GM23338 (cell line): ENCODE data around the gene PIWIL4. TPM values are rescaled to one million over a fixed set of nuclear protein-coding genes. Genes with fewer than 3 reads are reported as not detected.

Experiments used
- ATAC-seq: fragments of 200-7000 bp; cut with Tn5 transposase; 3 replicates; pipeline ENCODE4 v1.9.1; 2020
- DNase-seq: peaks from one replicate; pipeline ENCODE4 v3.0.0-alpha.2; 2015; ENCODE audit warnings: low spot score
- H2AFZ ChIP-seq: fragments of 200-600 bp; sonication (generic); 2 replicates; pipeline ENCODE4 v1.8.0; 2016; ENCODE audit warnings: antibody characterized with exemption, mild to moderate bottlenecking, moderate library complexity
- H3F3A ChIP-seq: fragments of 200-600 bp; sonication (generic); replicated peaks from 2 replicates; pipeline ENCODE4 v1.8.0; 2017; ENCODE audit warnings: antibody characterized with exemption, mixed run types, low read depth
- H3K27ac ChIP-seq: fragments of 200-600 bp; sonication (generic); 2 replicates; pipeline ENCODE4 v1.6.1; 2016; ENCODE audit warnings: low read depth
- H3K27me3 ChIP-seq: fragments of 200-600 bp; sonication (generic); 2 replicates; pipeline ENCODE4 v1.8.0; 2016; ENCODE audit warnings: mild to moderate bottlenecking, mixed run types, moderate library complexity; ENCODE audit not compliant: insufficient read depth
- H3K36me3 ChIP-seq: fragments of 200-600 bp; sonication (generic); 2 replicates; pipeline ENCODE4 v1.8.0; 2016; ENCODE audit warnings: mild to moderate bottlenecking; ENCODE audit not compliant: insufficient read depth
- H3K4me1 ChIP-seq: fragments of 200-600 bp; sonication (generic); 2 replicates; pipeline ENCODE4 v1.8.0; 2016; ENCODE audit warnings: mild to moderate bottlenecking, moderate library complexity; ENCODE audit not compliant: insufficient read depth
- H3K4me2 ChIP-seq: fragments of 200-600 bp; sonication (generic); 2 replicates; pipeline ENCODE4 v1.7.1; 2017; ENCODE audit warnings: mixed run types
- H3K4me3 ChIP-seq: fragments of 200-600 bp; sonication (generic); 2 replicates; pipeline ENCODE4 v1.6.1; 2016; ENCODE audit warnings: mixed run types
- H3K79me2 ChIP-seq: fragments of 200-600 bp; sonication (generic); replicated peaks from 2 replicates; pipeline ENCODE4 v1.8.0; 2017; ENCODE audit warnings: mild to moderate bottlenecking; ENCODE audit not compliant: insufficient read depth
- H3K9me2 ChIP-seq: fragments of 200-600 bp; sonication (generic); 2 replicates; pipeline ENCODE4 v1.8.0; 2017; ENCODE audit not compliant: insufficient read depth
- H4K20me1 ChIP-seq: fragments of 200-600 bp; sonication (generic); replicated peaks from 2 replicates; pipeline ENCODE4 v1.8.0; 2017; ENCODE audit warnings: mild to moderate bottlenecking; ENCODE audit not compliant: insufficient read depth
- H3K27ac Mint-ChIP-seq: 2 replicates; pipeline ENCODE4 v1.8.0; 2020; ENCODE audit warnings: inconsistent platforms, mild to moderate bottlenecking, moderate library complexity, mixed read lengths
- H3K27me3 Mint-ChIP-seq: 3 replicates; pipeline ENCODE4 v1.8.0; 2022; ENCODE audit warnings: low read depth, mild to moderate bottlenecking, moderate library complexity, mixed read lengths, inconsistent platforms; ENCODE audit not compliant: insufficient read depth, poor library complexity
- H3K36me3 Mint-ChIP-seq: 3 replicates; pipeline ENCODE4 v1.8.0; 2021; ENCODE audit warnings: low read depth, mild to moderate bottlenecking, inconsistent platforms, moderate library complexity, mixed read lengths
- H3K4me1 Mint-ChIP-seq: 3 replicates; pipeline ENCODE4 v1.8.0; 2020; ENCODE audit warnings: mild to moderate bottlenecking, inconsistent platforms, mixed read lengths
- H3K4me3 Mint-ChIP-seq: 3 replicates; pipeline ENCODE4 v1.8.0; 2021; ENCODE audit warnings: moderate library complexity, mild to moderate bottlenecking, inconsistent platforms, mixed read lengths
- H3K9me3 Mint-ChIP-seq: 3 replicates; pipeline ENCODE4 v1.8.0; 2020; ENCODE audit warnings: moderate library complexity, mild to moderate bottlenecking, inconsistent platforms, mixed read lengths
- CREB1 ChIP-seq: fragments of 250-450 bp; sonication (Bioruptor Pico); IDR thresholded peaks from 2 replicates; pipeline ENCODE4 v1.5.0; 2020; ENCODE audit warnings: low read depth, mild to moderate bottlenecking, moderate library complexity
- CTCF ChIP-seq, 2 experiments: fragments of 200-600 bp in 1 of 2; sonication (generic) in 1 of 2; conservative IDR thresholded peaks; 2 replicates each; pipeline versions ENCODE4 v1.5.1 to v1.6.1; 2016 to 2017; ENCODE audit warnings: antibody characterized with exemption in 2 of 2, low read depth in 2 of 2, mild to moderate bottlenecking in 2 of 2, moderate library complexity in 1 of 2
- EZH2 ChIP-seq: fragments of 200-600 bp; sonication (generic); IDR thresholded peaks from one replicate; pipeline ENCODE4 v1.8.0; 2017; ENCODE audit warnings: antibody characterized with exemption, mild to moderate bottlenecking, low read depth; ENCODE audit not compliant: unreplicated experiment
- EZH2phosphoT487 ChIP-seq: fragments of 200-600 bp; sonication (generic); IDR thresholded peaks from one replicate; pipeline ENCODE4 v1.8.1; 2018; ENCODE audit warnings: antibody characterized with exemption; ENCODE audit not compliant: unreplicated experiment
- JUNB ChIP-seq: IDR thresholded peaks from one replicate; pipeline ENCODE4 v1.6.1; 2016; ENCODE audit warnings: antibody characterized with exemption; ENCODE audit not compliant: unreplicated experiment
- NANOG ChIP-seq: IDR thresholded peaks from 2 replicates; pipeline ENCODE4 v1.6.1; 2016; ENCODE audit warnings: antibody characterized with exemption, borderline replicate concordance
- POLR2AphosphoS5 ChIP-seq: IDR thresholded peaks from 2 replicates; pipeline ENCODE4 v1.6.1; 2016; ENCODE audit warnings: antibody characterized with exemption, low read depth
- STAT1 ChIP-seq: IDR thresholded peaks from one replicate; pipeline ENCODE4 v1.6.1; 2016; ENCODE audit warnings: antibody characterized with exemption; ENCODE audit not compliant: unreplicated experiment
- ZNF114 ChIP-seq: fragments of 250-450 bp; sonication (Bioruptor Pico); IDR thresholded peaks from 2 replicates; pipeline ENCODE4 v1.5.0; 2020; ENCODE audit warnings: mild to moderate bottlenecking, moderate library complexity
- ZNF331 ChIP-seq: fragments of 250-450 bp; sonication (Bioruptor Pico); IDR thresholded peaks from 2 replicates; pipeline ENCODE4 v1.5.0; 2020; ENCODE audit warnings: low read depth, mild to moderate bottlenecking, moderate library complexity
- ZNF462 ChIP-seq: fragments of 250-450 bp; sonication (Bioruptor Pico); IDR thresholded peaks from 2 replicates; pipeline ENCODE4 v1.5.0; 2020; ENCODE audit warnings: mild to moderate bottlenecking, moderate library complexity
- polyA plus RNA-seq: library from polyadenylated mRNA; unstranded; fragments of >200 nt; fragmentation: Nextera tagmentation; extraction: Ambion mirVana; gene quantifications from 2 replicates; pipeline ENCODE4 v1.2.1, GENCODE V29; 2016
- total RNA-seq: library from RNA; depleted of rRNA; stranded (reverse); fragments of >200 nt; shearing (Covaris generic); gene quantifications from 2 replicates; pipeline ENCODE4 v1.2.3, GENCODE V29; 2014

The PIWIL4 gene
- total and polyA plus RNA-seq, 2 experiments from 2014 or later, result 0.23 to 0.66 TPM

DNA sequence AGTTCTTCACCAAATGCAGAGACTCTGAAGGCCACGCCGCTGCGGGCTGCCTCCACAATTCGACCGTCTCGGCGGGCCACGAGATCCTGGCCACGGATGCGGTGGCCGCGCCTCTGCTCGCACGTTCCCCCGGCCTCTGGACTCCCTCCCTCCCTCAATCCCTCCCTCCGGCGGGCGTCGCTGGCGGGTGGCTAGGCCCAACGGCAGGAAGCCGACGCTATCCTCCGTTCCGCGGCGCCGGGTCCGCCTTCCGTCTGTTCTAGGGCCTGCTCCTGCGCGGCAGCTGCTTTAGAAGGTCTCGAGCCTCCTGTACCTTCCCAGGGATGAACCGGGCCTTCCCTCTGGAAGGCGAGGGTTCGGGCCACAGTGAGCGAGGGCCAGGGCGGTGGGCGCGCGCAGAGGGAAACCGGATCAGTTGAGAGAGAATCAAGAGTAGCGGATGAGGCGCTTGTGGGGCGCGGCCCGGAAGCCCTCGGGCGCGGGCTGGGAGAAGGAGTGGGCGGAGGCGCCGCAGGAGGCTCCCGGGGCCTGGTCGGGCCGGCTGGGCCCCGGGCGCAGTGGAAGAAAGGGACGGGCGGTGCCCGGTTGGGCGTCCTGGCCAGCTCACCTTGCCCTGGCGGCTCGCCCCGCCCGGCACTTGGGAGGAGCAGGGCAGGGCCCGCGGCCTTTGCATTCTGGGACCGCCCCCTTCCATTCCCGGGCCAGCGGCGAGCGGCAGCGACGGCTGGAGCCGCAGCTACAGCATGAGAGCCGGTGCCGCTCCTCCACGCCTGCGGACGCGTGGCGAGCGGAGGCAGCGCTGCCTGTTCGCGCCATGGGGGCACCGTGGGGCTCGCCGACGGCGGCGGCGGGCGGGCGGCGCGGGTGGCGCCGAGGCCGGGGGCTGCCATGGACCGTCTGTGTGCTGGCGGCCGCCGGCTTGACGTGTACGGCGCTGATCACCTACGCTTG, 23.2 kb upstream of the PIWIL4 start, which contains the start of gene FUT4:
Gene FUT4 (plus strand): TSS at position 227 of the 951 bp plus-strand sequence. CDS start 213 bp downstream, at position 440.
- H3K27ac Mint-ChIP-seq, result peak within 1 kb of the TSS; percentile 81; the same call in 1 of the 2 replicates
- Histone ChIP-seq H4K20me1 (peaks cover 13% of the 10 kb centered on the region), H3K4me2 (peak within 1 kb of the TSS; percentile 95), H3F3A (peaks cover 9% of the 10 kb centered on the region; the same call in 1 of the 2 replicates), H3K4me1 (peaks cover 20% of the 10 kb centered on the region), H2AFZ (peak within 1 kb of the TSS; percentile 82), H3K27ac (peak within 1 kb of the TSS; percentile 82; the same call in 1 of the 2 replicates), H3K79me2 (peaks cover 5% of the 10 kb centered on the region), H3K36me3 (no peaks in the 10 kb centered on the region), H3K4me3 (peak within 1 kb of the TSS; percentile 83), H3K9me2 (no peaks in the 10 kb centered on the region), H3K27me3 (peaks cover 58% of the 10 kb centered on the region)
- peaks cover 35% of the 10 kb centered on the region for H3K27me3 Mint-ChIP-seq
- H3K4me3 Mint-ChIP-seq, result peak within 1 kb of the TSS; percentile 92
- H3K9me3 Mint-ChIP-seq, result peaks cover 2% of the 10 kb centered on the region; the same call in 2 of the 3 replicates
- ATAC-seq, result peak; percentile 85
- peak; percentile 94 for DNase-seq
- no peaks in the 10 kb centered on the region for H3K36me3 Mint-ChIP-seq
- H3K4me1 Mint-ChIP-seq, result peaks cover 22% of the 10 kb centered on the region
- TF ChIP-seq EZH2 (no peak), CTCF (conservative IDR thresholded peaks at IDR 0.05; ENCODE audit: low read depth in 2 of 2) (no peak), ZNF114 (CRISPR knock-in tag) (no peak), CREB1 (CRISPR knock-in tag) (peak; percentile 59), STAT1 (no peak), JUNB (no peak), POLR2AphosphoS5 (peak; percentile 52; the same call in 1 of the 2 replicates)

DNA sequence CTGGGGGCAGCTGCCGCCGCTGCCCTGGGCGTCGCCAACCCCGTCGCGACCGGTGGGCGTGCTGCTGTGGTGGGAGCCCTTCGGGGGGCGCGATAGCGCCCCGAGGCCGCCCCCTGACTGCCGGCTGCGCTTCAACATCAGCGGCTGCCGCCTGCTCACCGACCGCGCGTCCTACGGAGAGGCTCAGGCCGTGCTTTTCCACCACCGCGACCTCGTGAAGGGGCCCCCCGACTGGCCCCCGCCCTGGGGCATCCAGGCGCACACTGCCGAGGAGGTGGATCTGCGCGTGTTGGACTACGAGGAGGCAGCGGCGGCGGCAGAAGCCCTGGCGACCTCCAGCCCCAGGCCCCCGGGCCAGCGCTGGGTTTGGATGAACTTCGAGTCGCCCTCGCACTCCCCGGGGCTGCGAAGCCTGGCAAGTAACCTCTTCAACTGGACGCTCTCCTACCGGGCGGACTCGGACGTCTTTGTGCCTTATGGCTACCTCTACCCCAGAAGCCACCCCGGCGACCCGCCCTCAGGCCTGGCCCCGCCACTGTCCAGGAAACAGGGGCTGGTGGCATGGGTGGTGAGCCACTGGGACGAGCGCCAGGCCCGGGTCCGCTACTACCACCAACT, 22.4 kb upstream of the PIWIL4 start:
- Histone ChIP-seq H3K9me2 (no peaks in the 10 kb centered on the region), H3K4me3 (peak overlapping the region; percentile 83), H3K27me3 (peaks cover 58% of the 10 kb centered on the region), H3K27ac (no peak overlapping the region), H3F3A (peaks cover 9% of the 10 kb centered on the region; the same call in 1 of the 2 replicates), H3K4me1 (peaks cover 20% of the 10 kb centered on the region), H2AFZ (peak overlapping the region; percentile 82), H4K20me1 (peaks cover 13% of the 10 kb centered on the region), H3K36me3 (no peaks in the 10 kb centered on the region), H3K79me2 (peaks cover 5% of the 10 kb centered on the region), H3K4me2 (peak overlapping the region; percentile 95)
- peak overlapping the region; percentile 81 for H3K4me3 Mint-ChIP-seq
- DNase-seq (peak; percentile 51), ATAC-seq (peak; percentile 20)
- peaks cover 22% of the 10 kb centered on the region for H3K4me1 Mint-ChIP-seq
- peaks cover 35% of the 10 kb centered on the region for H3K27me3 Mint-ChIP-seq
- no peak overlapping the region for H3K27ac Mint-ChIP-seq
- H3K9me3 Mint-ChIP-seq, result peaks cover 2% of the 10 kb centered on the region; the same call in 2 of the 3 replicates
- no peaks in the 10 kb centered on the region for H3K36me3 Mint-ChIP-seq
- TF ChIP-seq EZH2phosphoT487 (no peak), ZNF331 (CRISPR knock-in tag) (no peak), JUNB (no peak), POLR2AphosphoS5 (no peak), CREB1 (CRISPR knock-in tag) (no peak), NANOG (no peak), STAT1 (no peak), ZNF462 (CRISPR knock-in tag) (no peak), EZH2 (no peak)
